GM12878 (cell line): ENCODE data around the gene SLA2. TPM values are rescaled to one million over a fixed set of nuclear protein-coding genes. Genes with fewer than 3 reads are reported as not detected.

ENCODE experiments used
- DPF2 ChIP-seq: fragments of 450-650 bp; IDR thresholded peaks from 2 replicates; pipeline ENCODE4 v1.6.1; 2017; ENCODE audit warnings: mild to moderate bottlenecking
- GATAD2B ChIP-seq: fragments of 450-650 bp; conservative IDR thresholded peaks from 2 replicates; pipeline ENCODE4 v1.6.1; 2017; ENCODE audit warnings: low read depth, mild to moderate bottlenecking, moderate library complexity
- HDGF ChIP-seq: fragments of 450-650 bp; IDR thresholded peaks from 2 replicates; pipeline ENCODE4 v1.6.1; 2016; ENCODE audit warnings: antibody characterized with exemption
- IKZF2 ChIP-seq, 2 experiments: fragments of 450-650 bp; IDR thresholded peaks; 2 replicates each; pipeline ENCODE4 v1.6.1; 2017; ENCODE audit warnings: mild to moderate bottlenecking in 2 of 2, moderate library complexity in 2 of 2
- MAX ChIP-seq: IDR thresholded peaks from 2 replicates; pipeline ENCODE4 v1.6.1; 2012; ENCODE audit warnings: low read depth, low read length, improper control_type of control experiment
- MEF2B ChIP-seq: fragments of 450-650 bp; IDR thresholded peaks from 2 replicates; pipeline ENCODE4 v1.6.1; 2018; ENCODE audit warnings: mild to moderate bottlenecking, moderate library complexity; ENCODE audit not compliant: partially characterized antibody, poor library complexity, severe bottlenecking
- NKRF ChIP-seq: fragments of 450-650 bp; conservative IDR thresholded peaks from 2 replicates; pipeline ENCODE4 v1.6.1; 2017; ENCODE audit warnings: mild to moderate bottlenecking, moderate library complexity
- PAX5 ChIP-seq: IDR thresholded peaks from 2 replicates; pipeline ENCODE4 v1.6.1; 2011; ENCODE audit warnings: low read depth, low read length, borderline replicate concordance
- PKNOX1 ChIP-seq: fragments of 450-650 bp; IDR thresholded peaks from 2 replicates; pipeline ENCODE4 v1.6.1; 2016; ENCODE audit warnings: mild to moderate bottlenecking
- PRDM15 ChIP-seq: fragments of 450-650 bp; formaldehyde crosslinking; IDR thresholded peaks from 2 replicates; pipeline ENCODE4 v1.4.0; 2020; ENCODE audit warnings: mild to moderate bottlenecking, moderate library complexity
- RELB ChIP-seq: fragments of 450-650 bp; IDR thresholded peaks from 2 replicates; pipeline ENCODE4 v1.6.1; 2017; ENCODE audit warnings: low read depth, mild to moderate bottlenecking, moderate library complexity
- polyA plus RNA-seq, 11 experiments: library from polyadenylated mRNA; depleted of rRNA in 4 of 11; unstranded in 6 of 11; stranded (reverse) in 5 of 11; fragments of >200 nt; fragmentation: Nextera tagmentation in 4 of 11; fragmentation: Illumina TruSeq in 1 of 11; extraction: Ambion mirVana in 4 of 11; extraction: Trizol in 1 of 11; gene quantifications; 1 replicate in 1 of 11; 2 replicates in 10 of 11; pipeline versions ENCODE4 v1.2.1 to v1.2.3, GENCODE V29; 2011 to 2016; ENCODE audit warnings: inconsistent platforms in 2 of 11, missing spikeins in 2 of 11, low read depth in 1 of 11
- total RNA-seq, 4 experiments: library from RNA; depleted of rRNA in 3 of 4; stranded (reverse); fragments of >200 nt in 3 of 4; fragmentation: Illumina TruSeq in 1 of 4; extraction: Trizol in 1 of 4; gene quantifications; 2 replicates each; pipeline versions ENCODE4 v1.2.1 to v1.2.3, GENCODE V29; 2013 to 2021

Gene SLA2
- total and polyA plus RNA-seq, 10 of the 15 experiments (the other 5 are each of a cell fraction or from before 2014, with no cell fraction given) = 0.29 to 3.3 (median 1.4) TPM

- TF ChIP-seq HDGF = no peak
- TF ChIP-seq IKZF2 (IDR thresholded peaks at IDR 0.05) = peak in 1 of 2 experiments; percentile 52; a peak in 2 of 4 replicates
- peak; percentile 22; the same call in 1 of the 2 replicates for TF ChIP-seq RELB
- TF ChIP-seq PKNOX1 = peak; percentile 92
- peak; percentile 52 for TF ChIP-seq MEF2B
- TF ChIP-seq DPF2 = peak; percentile 19; the same call in 1 of the 2 replicates
- TF ChIP-seq GATAD2B = peak; percentile 39; the same call in 1 of the 2 replicates
- TF ChIP-seq PRDM15 (CRISPR knock-in tag) = 0 out of 2 replicates have a peak, but pooled peaks have one; percentile 34
- TF ChIP-seq MAX = peak; percentile 53; the same call in 1 of the 2 replicates
- peak; percentile 1; the same call in 1 of the 2 replicates for TF ChIP-seq PAX5
- peak; percentile 78 for TF ChIP-seq NKRF
Observed at GRCh38 chr20:36573798-36574365, 72.1 kb downstream of the SLA2 start (continued).
